Bronchial epithelial cell (primary cell): ENCODE data around the gene RUNX2. TPM values are rescaled to one million over a fixed set of nuclear protein-coding genes. Genes with fewer than 3 reads are reported as not detected.
A peak's percentile ranks its signal among the peaks of the same experiment; 100 is the strongest.

Source experiments
- DNase-seq: peaks from one replicate; pipeline ENCODE4 v3.0.0-alpha.2; 2010; ENCODE audit warnings: low read depth
- FAIRE-seq: peaks from 2 replicates; lab custom pipeline; 2011; peaks lifted over from hg19 to GRCh38; lab: Jason Lieb, UNC
- H3K27me3 ChIP-seq: 2 replicates; pipeline ENCODE4 v1.5.1; 2011; ENCODE audit warnings: low read length; ENCODE audit not compliant: control insufficient read depth, insufficient read depth
- H3K36me3 ChIP-seq: 2 replicates; pipeline ENCODE4 v1.5.1; 2011; ENCODE audit warnings: low read length; ENCODE audit not compliant: control insufficient read depth, insufficient read depth
- H3K4me3 ChIP-seq: 2 replicates; pipeline ENCODE4 v1.5.1; 2011; ENCODE audit warnings: mild to moderate bottlenecking, low read depth, low read length, control low read depth
- CTCF ChIP-seq: IDR thresholded peaks from 2 replicates; pipeline ENCODE4 v1.5.1; 2011; ENCODE audit warnings: mild to moderate bottlenecking, moderate library complexity, low read length, control low read depth, inconsistent platforms; ENCODE audit not compliant: insufficient read depth, severe bottlenecking
- total RNA-seq: library from RNA; depleted of rRNA; stranded (reverse); fragments of >200 nt; gene quantifications from 2 replicates; pipeline ENCODE4 v1.2.1, GENCODE V29; 2014

Gene RUNX2
- total RNA-seq, 1 donor from 2014 or later: 0.79 TPM

- FAIRE-seq (no peak), DNase-seq (no peak)
These were observed 95.8 kb downstream of the RUNX2 start for GRCh38 chr6:45423824-45424450.

GRCh38 chr6:45424451-45424861, 96.3 kb downstream of the RUNX2 start:
- no peaks in the 10 kb centered on the region for H3K27me3 ChIP-seq
- no peak overlapping the region for H3K4me3 ChIP-seq
- TF ChIP-seq CTCF: no peak
- FAIRE-seq (no peak), DNase-seq (no peak)
- H3K36me3 ChIP-seq: no peaks in the 10 kb centered on the region

More at GRCh38 chr6:45423824-45424450, 95.8 kb downstream of the RUNX2 start:
- H3K27me3 ChIP-seq: no peaks in the 10 kb centered on the region
- H3K36me3 ChIP-seq: no peaks in the 10 kb centered on the region
- peak overlapping the region; percentile 71 for H3K4me3 ChIP-seq
- no peak for TF ChIP-seq CTCF

- FAIRE-seq: no peak
- Histone ChIP-seq H3K36me3 (no peaks in the 10 kb centered on the region), H3K4me3 (no peak overlapping the region), H3K27me3 (no peaks in the 10 kb centered on the region)
- no peak for DNase-seq
- no peak for TF ChIP-seq CTCF
These were observed 98.1 kb downstream of the RUNX2 start for GRCh38 chr6:45426251-45426650.

- FAIRE-seq: no peak
These were observed 99.6 kb downstream of the RUNX2 start for GRCh38 chr6:45427726-45428125.

GRCh38 chr6:45428727-45429126, 100.6 kb downstream of the RUNX2 start:
- no peaks in the 10 kb centered on the region for H3K27me3 ChIP-seq
- TF ChIP-seq CTCF: no peak
- no peaks in the 10 kb centered on the region for H3K36me3 ChIP-seq
- DNase-seq (no peak), FAIRE-seq (no peak)
- no peak overlapping the region for H3K4me3 ChIP-seq

More at GRCh38 chr6:45427726-45428125, 99.6 kb downstream of the RUNX2 start:
- Histone ChIP-seq H3K4me3 (no peak overlapping the region), H3K27me3 (no peaks in the 10 kb centered on the region), H3K36me3 (no peaks in the 10 kb centered on the region)
- DNase-seq: no peak
- no peak for TF ChIP-seq CTCF
